Measurements from ENCODE around the gene SEPTIN5. TPM values are rescaled to one million over a fixed set of nuclear protein-coding genes. Genes with fewer than 3 reads are reported as not detected.
A peak's percentile ranks its signal among the peaks of the same experiment; 100 is the strongest.

SEPTIN5 gene
- total and polyA plus RNA-seq, 9 of the 15 experiments (the other 6 are each of a cell fraction or from before 2014, with no cell fraction given), result 0.03 to 195 (median 119) TPM

DNA sequence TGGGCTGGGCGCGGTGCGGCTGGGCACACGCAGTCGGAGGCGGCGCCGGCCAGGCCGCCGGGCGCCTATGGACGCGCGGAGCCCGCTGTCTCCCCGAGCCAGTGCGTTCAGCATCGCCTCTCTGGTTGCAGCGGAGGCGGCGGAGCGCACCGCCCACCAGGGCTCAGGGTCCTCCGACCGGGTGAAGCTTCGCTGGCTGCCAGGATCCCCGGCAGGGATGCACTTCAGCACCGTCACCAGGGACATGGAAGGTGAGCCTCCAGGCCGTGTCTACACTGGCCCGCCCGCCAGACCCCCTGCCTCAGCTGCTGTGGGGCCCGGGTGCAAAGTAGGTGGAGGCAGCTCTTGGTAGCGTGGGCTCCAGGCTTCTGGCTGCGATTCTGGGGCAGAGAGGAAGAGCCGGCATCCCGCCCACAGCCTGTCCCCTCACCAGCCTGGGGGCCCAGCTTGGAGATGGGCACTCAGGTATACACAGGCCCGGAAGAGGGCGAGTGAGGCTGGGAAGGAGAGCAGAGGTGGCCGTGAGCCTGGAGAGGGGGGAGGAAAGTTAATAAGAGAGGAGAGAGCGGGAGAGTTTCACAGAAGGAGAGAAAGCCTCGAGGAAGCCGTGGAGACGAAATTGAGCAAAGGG lies 45.2 kb downstream of the SEPTIN5 start (continued):
- TF ChIP-seq, protein P1, sequence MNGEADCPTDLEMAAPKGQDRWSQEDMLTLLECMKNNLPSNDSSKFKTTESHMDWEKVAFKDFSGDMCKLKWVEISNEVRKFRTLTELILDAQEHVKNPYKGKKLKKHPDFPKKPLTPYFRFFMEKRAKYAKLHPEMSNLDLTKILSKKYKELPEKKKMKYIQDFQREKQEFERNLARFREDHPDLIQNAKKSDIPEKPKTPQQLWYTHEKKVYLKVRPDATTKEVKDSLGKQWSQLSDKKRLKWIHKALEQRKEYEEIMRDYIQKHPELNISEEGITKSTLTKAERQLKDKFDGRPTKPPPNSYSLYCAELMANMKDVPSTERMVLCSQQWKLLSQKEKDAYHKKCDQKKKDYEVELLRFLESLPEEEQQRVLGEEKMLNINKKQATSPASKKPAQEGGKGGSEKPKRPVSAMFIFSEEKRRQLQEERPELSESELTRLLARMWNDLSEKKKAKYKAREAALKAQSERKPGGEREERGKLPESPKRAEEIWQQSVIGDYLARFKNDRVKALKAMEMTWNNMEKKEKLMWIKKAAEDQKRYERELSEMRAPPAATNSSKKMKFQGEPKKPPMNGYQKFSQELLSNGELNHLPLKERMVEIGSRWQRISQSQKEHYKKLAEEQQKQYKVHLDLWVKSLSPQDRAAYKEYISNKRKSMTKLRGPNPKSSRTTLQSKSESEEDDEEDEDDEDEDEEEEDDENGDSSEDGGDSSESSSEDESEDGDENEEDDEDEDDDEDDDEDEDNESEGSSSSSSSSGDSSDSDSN (IDR thresholded peaks at IDR 0.05; ENCODE audit: borderline replicate concordance in 1 of 2, low read depth in 2 of 2, low read length in 2 of 2), result 0 out of 4 replicates have a peak, but pooled peaks have one; percentile 30 to 49
- TF ChIP-seq FOXA1 (IDR thresholded peaks at IDR 0.05; ENCODE audit: borderline replicate concordance) (no peak), MCM7 (IDR thresholded peaks at IDR 0.05) (no peak), FOXP1 (CRISPR knock-in tag; IDR thresholded peaks at IDR 0.05) (no peak), TSC22D4 (tag; IDR thresholded peaks at IDR 0.05) (peak; percentile 72; the same call in 1 of the 2 replicates), KDM4B (IDR thresholded peaks at IDR 0.05; ENCODE audit: borderline replicate concordance in 2 of 2, low read depth in 1 of 2) (0 out of 4 replicates have a peak, but pooled peaks of 1 of the 2 experiments have one; percentile 51), CHD1 (IDR thresholded peaks at IDR 0.05; ENCODE audit: low read length) (no peak), NFIX (CRISPR knock-in tag; IDR thresholded peaks at IDR 0.05; ENCODE audit: low read depth) (no peak), GABPB2 (CRISPR knock-in tag; conservative IDR thresholded peaks at IDR 0.05) (peak; percentile 69; the same call in 1 of the 2 replicates), SLC30A9 (CRISPR knock-in tag; IDR thresholded peaks at IDR 0.05) (no peak), NFE2 (IDR thresholded peaks at IDR 0.05; ENCODE audit: low read depth) (no peak), TARDBP (IDR thresholded peaks at IDR 0.05) (no peak), ZBTB8A (IDR thresholded peaks at IDR 0.05; ENCODE audit: partially characterized antibody) (no peak)
- TF ChIP-seq, protein P2, sequence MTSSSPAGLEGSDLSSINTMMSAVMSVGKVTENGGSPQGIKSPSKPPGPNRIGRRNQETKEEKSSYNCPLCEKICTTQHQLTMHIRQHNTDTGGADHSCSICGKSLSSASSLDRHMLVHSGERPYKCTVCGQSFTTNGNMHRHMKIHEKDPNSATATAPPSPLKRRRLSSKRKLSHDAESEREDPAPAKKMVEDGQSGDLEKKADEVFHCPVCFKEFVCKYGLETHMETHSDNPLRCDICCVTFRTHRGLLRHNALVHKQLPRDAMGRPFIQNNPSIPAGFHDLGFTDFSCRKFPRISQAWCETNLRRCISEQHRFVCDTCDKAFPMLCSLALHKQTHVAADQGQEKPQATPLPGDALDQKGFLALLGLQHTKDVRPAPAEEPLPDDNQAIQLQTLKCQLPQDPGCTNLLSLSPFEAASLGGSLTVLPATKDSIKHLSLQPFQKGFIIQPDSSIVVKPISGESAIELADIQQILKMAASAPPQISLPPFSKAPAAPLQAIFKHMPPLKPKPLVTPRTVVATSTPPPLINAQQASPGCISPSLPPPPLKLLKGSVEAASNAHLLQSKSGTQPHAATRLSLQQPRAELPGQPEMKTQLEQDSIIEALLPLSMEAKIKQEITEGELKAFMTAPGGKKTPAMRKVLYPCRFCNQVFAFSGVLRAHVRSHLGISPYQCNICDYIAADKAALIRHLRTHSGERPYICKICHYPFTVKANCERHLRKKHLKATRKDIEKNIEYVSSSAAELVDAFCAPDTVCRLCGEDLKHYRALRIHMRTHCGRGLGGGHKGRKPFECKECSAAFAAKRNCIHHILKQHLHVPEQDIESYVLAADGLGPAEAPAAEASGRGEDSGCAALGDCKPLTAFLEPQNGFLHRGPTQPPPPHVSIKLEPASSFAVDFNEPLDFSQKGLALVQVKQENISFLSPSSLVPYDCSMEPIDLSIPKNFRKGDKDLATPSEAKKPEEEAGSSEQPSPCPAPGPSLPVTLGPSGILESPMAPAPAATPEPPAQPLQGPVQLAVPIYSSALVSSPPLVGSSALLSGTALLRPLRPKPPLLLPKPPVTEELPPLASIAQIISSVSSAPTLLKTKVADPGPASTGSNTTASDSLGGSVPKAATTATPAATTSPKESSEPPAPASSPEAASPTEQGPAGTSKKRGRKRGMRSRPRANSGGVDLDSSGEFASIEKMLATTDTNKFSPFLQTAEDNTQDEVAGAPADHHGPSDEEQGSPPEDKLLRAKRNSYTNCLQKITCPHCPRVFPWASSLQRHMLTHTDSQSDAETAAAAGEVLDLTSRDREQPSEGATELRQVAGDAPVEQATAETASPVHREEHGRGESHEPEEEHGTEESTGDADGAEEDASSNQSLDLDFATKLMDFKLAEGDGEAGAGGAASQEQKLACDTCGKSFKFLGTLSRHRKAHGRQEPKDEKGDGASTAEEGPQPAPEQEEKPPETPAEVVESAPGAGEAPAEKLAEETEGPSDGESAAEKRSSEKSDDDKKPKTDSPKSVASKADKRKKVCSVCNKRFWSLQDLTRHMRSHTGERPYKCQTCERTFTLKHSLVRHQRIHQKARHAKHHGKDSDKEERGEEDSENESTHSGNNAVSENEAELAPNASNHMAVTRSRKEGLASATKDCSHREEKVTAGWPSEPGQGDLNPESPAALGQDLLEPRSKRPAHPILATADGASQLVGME (CRISPR knock-in tag; IDR thresholded peaks at IDR 0.05), result no peak
- TF ChIP-seq, protein P3, sequence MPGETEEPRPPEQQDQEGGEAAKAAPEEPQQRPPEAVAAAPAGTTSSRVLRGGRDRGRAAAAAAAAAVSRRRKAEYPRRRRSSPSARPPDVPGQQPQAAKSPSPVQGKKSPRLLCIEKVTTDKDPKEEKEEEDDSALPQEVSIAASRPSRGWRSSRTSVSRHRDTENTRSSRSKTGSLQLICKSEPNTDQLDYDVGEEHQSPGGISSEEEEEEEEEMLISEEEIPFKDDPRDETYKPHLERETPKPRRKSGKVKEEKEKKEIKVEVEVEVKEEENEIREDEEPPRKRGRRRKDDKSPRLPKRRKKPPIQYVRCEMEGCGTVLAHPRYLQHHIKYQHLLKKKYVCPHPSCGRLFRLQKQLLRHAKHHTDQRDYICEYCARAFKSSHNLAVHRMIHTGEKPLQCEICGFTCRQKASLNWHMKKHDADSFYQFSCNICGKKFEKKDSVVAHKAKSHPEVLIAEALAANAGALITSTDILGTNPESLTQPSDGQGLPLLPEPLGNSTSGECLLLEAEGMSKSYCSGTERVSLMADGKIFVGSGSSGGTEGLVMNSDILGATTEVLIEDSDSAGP (CRISPR knock-in tag; IDR thresholded peaks at IDR 0.05), result no peak
- TF ChIP-seq, protein P4, sequence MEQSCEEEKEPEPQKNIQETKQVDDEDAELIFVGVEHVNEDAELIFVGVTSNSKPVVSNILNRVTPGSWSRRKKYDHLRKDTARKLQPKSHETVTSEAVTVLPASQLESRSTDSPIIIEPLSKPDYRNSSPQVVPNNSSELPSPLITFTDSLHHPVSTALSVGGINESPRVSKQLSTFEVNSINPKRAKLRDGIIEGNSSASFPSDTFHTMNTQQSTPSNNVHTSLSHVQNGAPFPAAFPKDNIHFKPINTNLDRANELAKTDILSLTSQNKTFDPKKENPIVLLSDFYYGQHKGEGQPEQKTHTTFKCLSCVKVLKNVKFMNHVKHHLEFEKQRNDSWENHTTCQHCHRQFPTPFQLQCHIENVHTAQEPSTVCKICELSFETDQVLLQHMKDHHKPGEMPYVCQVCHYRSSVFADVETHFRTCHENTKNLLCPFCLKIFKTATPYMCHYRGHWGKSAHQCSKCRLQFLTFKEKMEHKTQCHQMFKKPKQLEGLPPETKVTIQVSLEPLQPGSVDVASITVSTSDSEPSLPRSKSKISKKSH (CRISPR knock-in tag; IDR thresholded peaks at IDR 0.05), result no peak
